Heart right ventricle (tissue), 16 donors: ENCODE results near the gene TMPRSS11B. TPM values are rescaled to one million over a fixed set of nuclear protein-coding genes. Genes with fewer than 3 reads are reported as not detected.

ENCODE experiments used
- ATAC-seq, 8 donors: fragments of 200-7000 bp; cut with Tn5 transposase; one replicate each; pipeline ENCODE4 v1.9.1; 2020; ENCODE audit warnings: mild to moderate bottlenecking in 8 of 8, moderate library complexity in 8 of 8, moderate number of reproducible peaks in 1 of 8
- DNase-seq, 2 donors: peaks; one replicate each; pipeline ENCODE4 v3.0.0-alpha.2; 2020
- H3K27ac ChIP-seq, 10 donors: fragments of 200-600 bp; sonication (generic) in 2 of 10; one replicate each; pipeline versions ENCODE4 v1.5.0 to v1.8.0; 2020 to 2022; ENCODE audit warnings: mild to moderate bottlenecking in 3 of 10
- H3K27me3 ChIP-seq, 7 donors: fragments of 200-600 bp; one replicate each; pipeline ENCODE4 v1.8.0; 2021 to 2022; ENCODE audit warnings: mild to moderate bottlenecking in 2 of 7
- H3K36me3 ChIP-seq, 9 donors: fragments of 200-600 bp; sonication (generic) in 1 of 9; one replicate each; pipeline versions ENCODE4 v1.5.0 to v1.8.0; 2020 to 2022; ENCODE audit warnings: mild to moderate bottlenecking in 2 of 9
- H3K4me1 ChIP-seq, 9 donors: fragments of 200-600 bp; sonication (generic) in 1 of 9; one replicate each; pipeline versions ENCODE4 v1.5.0 to v1.8.0; 2020 to 2022; ENCODE audit warnings: mild to moderate bottlenecking in 4 of 9
- H3K4me3 ChIP-seq, 10 donors: fragments of 200-600 bp; sonication (generic) in 2 of 10; one replicate each; pipeline versions ENCODE4 v1.5.0 to v1.8.0; 2020 to 2022; ENCODE audit warnings: mild to moderate bottlenecking in 7 of 10, moderate library complexity in 2 of 10
- H3K9me3 ChIP-seq, 11 donors: fragments of 200-600 bp in 10 of 11; sonication (generic) in 2 of 11; one replicate each; pipeline versions ENCODE4 v1.5.0 to v1.8.0; 2013 to 2022; ENCODE audit warnings: mild to moderate bottlenecking in 2 of 11, control low read depth in 1 of 11, moderate library complexity in 1 of 11
- WGBS, 2 donors: extraction: QIAGEN DNeasy Blood & Tissue Kit; methylation state at CpG; one replicate each; pipeline ENCODE4 v1.1.7; 2013; ENCODE audit warnings: inconsistent platforms in 1 of 2; 5-methylcytosine and 5-hydroxymethylcytosine counted together
- intact Hi-C, 10 donors: fragments of 100-400 bp; cut with DNase I; formaldehyde crosslinking; loops; one replicate each; pipeline versions ENCODE4 v1.11.1 to v1.14.2; 2022
- polyA plus RNA-seq, 2 donors: library from polyadenylated mRNA; stranded (reverse); fragments of 200-250 nt; gene quantifications; one replicate each; pipeline ENCODE4 v1.2.3, GENCODE V29; 2013
- total RNA-seq, 10 donors: library from RNA; stranded (reverse); fragmentation: NEBNext Ultra II Directional in 3 of 10; extraction: Animal tissue kit (Norgen Biotek cat#: 25700) in 3 of 10; gene quantifications; one replicate each; pipeline versions ENCODE4 v1.2.1 to v1.2.4, GENCODE V29; 2021 to 2023
- TF ChIP-seq, protein P1 (sequence below), 9 donors: fragments of 200-600 bp; sonication (generic) in 2 of 9; IDR thresholded peaks; one replicate each; pipeline versions ENCODE4 v1.5.0 to v1.8.0; 2021 to 2022; ENCODE audit warnings: antibody characterized with exemption in 9 of 9, mild to moderate bottlenecking in 5 of 9, moderate library complexity in 1 of 9
- donor health status: Arrhythmogenic right ventricular cardiomyopathy.
- donor health status: ischemic (EF 13 %, LVEDD 7.1; RV severe dilation, severe dysfunction).
- donor health status: healthy with polysubstance abuse.
- donor health status: DM: no; HTN: yes; CAD: no.
- donor health status: DM: no; HTN: no; CAD: no.
- donor health status: ischemic (EF 25% LVEDD 6.9; RV normal size, moderate dysfunction).
- donor health status: ischemic (EF 25% LVEDD 5.7; RV mildly dilated, moderate dysfunction).
- donor health status: healthy.
- donor health status: DM: yes; HTN: yes; CAD: no.
- donor health status: Ischemic cardiomyopathy.
- donor health status: ischemic (EF 35%, LVEDD 5.7; RV mildly dilated, moderate dysfunction).
- donor health status: nonischemic (EF 11% LVEDD 7.7; RV severe dilation, severe dysfunction).
- donor health status: DM: yes; HTN: yes; CAD: no.
- donor health status: PGD.
- donor health status: ischemic (EF 29% LVEDD 5.4; RV normal size, mild dysfunction).
- donor health status: nonischemic (EF 23%, LVEDD 6.1; RV moderate dilation, normal function).

Gene TMPRSS11B
- total and polyA plus RNA-seq, 12 donors: 0.13 TPM; not detected in 11

GRCh38 chr4:68187145-68187544 is 58.3 kb downstream of the TMPRSS11B start:
- Histone ChIP-seq H3K27ac (no peak overlapping the region), H3K27me3 (no peaks in the 10 kb centered on the region), H3K9me3 (no peaks in the 10 kb centered on the region), H3K4me3 (no peak overlapping the region), H3K36me3 (no peaks in the 10 kb centered on the region), H3K4me1 (no peaks in the 10 kb centered on the region)
- WGBS, 2 donors: 70 to 71% methylated on average over 2 of the region's 2 CpGs
- intact Hi-C loops: no loop called here
- no peak for DNase-seq
- ATAC-seq: no peak
- TF ChIP-seq, protein P1, sequence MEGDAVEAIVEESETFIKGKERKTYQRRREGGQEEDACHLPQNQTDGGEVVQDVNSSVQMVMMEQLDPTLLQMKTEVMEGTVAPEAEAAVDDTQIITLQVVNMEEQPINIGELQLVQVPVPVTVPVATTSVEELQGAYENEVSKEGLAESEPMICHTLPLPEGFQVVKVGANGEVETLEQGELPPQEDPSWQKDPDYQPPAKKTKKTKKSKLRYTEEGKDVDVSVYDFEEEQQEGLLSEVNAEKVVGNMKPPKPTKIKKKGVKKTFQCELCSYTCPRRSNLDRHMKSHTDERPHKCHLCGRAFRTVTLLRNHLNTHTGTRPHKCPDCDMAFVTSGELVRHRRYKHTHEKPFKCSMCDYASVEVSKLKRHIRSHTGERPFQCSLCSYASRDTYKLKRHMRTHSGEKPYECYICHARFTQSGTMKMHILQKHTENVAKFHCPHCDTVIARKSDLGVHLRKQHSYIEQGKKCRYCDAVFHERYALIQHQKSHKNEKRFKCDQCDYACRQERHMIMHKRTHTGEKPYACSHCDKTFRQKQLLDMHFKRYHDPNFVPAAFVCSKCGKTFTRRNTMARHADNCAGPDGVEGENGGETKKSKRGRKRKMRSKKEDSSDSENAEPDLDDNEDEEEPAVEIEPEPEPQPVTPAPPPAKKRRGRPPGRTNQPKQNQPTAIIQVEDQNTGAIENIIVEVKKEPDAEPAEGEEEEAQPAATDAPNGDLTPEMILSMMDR (IDR thresholded peaks at IDR 0.05): no peak

DNA sequence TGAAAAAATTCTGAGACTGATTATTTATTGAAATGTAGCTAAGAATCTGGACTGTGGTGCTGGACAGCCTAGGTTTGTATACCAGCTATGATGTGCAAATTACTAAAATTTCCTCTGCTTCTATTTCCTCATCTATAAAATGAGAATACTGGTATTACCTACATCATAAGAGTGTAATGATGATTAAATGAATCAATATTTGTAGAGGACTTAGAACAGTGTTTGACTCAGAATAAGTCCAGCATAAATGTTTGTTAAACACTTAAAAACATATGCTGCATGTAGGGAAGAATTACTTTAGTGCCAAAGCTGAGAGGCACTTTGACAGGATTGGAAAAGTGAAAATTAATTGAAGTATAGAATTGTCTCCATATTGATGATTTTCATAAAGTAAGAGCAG is 60.6 kb downstream of the TMPRSS11B start:
- TF ChIP-seq, protein P1 (IDR thresholded peaks at IDR 0.05): no peak
- Histone ChIP-seq H3K4me3 (no peak overlapping the region), H3K9me3 (no peaks in the 10 kb centered on the region), H3K36me3 (no peaks in the 10 kb centered on the region), H3K4me1 (no peaks in the 10 kb centered on the region), H3K27me3 (no peaks in the 10 kb centered on the region), H3K27ac (no peak overlapping the region)
- no peak for DNase-seq
- ATAC-seq: no peak
- intact Hi-C loops: no loop called here

DNA sequence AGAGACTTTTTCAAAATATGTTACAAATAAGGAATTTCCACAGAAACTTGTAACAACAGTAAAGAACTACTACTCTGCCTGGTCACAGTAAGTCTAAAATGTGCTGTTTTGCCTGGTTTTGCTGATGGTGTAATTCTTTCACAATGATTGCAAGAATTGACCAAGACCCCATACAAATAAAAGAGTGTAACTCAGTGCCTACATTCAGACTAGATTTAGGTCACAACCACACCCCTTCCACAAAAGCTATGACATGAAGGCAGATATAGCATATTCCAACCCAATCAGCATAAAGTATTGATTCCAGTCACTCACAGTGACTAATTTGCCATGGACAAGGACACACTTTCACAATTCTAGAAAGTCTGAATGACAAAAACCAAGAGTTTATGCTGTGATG is 62.1 kb downstream of the TMPRSS11B start:
- ATAC-seq (no peak), DNase-seq (no peak)
- TF ChIP-seq, protein P1 (IDR thresholded peaks at IDR 0.05): no peak
- Histone ChIP-seq H3K4me3 (no peak overlapping the region), H3K36me3 (no peaks in the 10 kb centered on the region), H3K4me1 (no peaks in the 10 kb centered on the region), H3K9me3 (no peaks in the 10 kb centered on the region), H3K27ac (no peak overlapping the region), H3K27me3 (no peaks in the 10 kb centered on the region)
- intact Hi-C loops: no loop called here

- TF ChIP-seq, protein P1 (IDR thresholded peaks at IDR 0.05): no peak
- intact Hi-C loops: no loop called here
Measured at GRCh38 chr4:68182382-68182820, 63.1 kb downstream of the TMPRSS11B start.

More at GRCh38 chr4:68182382-68182820, 63.1 kb downstream of the TMPRSS11B start:
- Histone ChIP-seq H3K4me1 (no peaks in the 10 kb centered on the region), H3K27ac (no peak overlapping the region), H3K27me3 (no peaks in the 10 kb centered on the region), H3K36me3 (no peaks in the 10 kb centered on the region), H3K9me3 (no peaks in the 10 kb centered on the region), H3K4me3 (no peak overlapping the region)
- 91 to 92% methylated on average over 27 of the region's 27 CpGs for WGBS, 2 donors
- DNase-seq (no peak), ATAC-seq (no peak)
